Left hindlimb (tissue), 1 donor: ENCODE data around the gene CDH7.

Experiments
- DNase-seq: peaks from one replicate; pipeline ENCODE4 v3.0.0-alpha.2; 2018

CDH7 gene

GRCh38 chr18:65750389-65751154 lies at the start of gene CDH7:
TSS of gene CDH7 (plus strand) at chr18:65751012. CDS start at chr18:65762843, 11,831 bp downstream.
- peak; percentile 55 for DNase-seq

DNA sequence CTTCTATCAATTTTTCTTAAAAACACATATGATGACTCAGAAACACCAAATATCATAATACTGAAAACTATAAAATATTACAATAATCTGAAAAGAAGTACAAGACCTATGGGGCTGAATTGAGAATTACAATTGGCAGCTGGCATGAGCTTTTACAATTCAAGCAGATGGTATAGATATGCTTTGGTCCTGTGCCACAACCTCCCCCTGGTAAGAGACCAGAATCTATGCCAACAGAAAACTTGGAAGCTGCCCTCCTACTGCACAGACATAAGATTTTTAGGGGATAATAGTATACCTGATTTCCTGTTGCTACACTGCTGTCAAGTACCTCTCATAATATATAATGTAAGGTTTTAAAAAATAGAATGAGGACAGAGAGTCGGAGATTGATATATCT lies 46.8 kb upstream of the CDH7 start:
- no peak for DNase-seq

GRCh38 chr18:65706646-65707045 lies 44.2 kb upstream of the CDH7 start:
- no peak for DNase-seq

- no peak for DNase-seq
These were observed 39.3 kb upstream of the CDH7 start for GRCh38 chr18:65711493-65711892.

- no peak for DNase-seq
These were observed 29.2 kb upstream of the CDH7 start for GRCh38 chr18:65721619-65722018.

DNA sequence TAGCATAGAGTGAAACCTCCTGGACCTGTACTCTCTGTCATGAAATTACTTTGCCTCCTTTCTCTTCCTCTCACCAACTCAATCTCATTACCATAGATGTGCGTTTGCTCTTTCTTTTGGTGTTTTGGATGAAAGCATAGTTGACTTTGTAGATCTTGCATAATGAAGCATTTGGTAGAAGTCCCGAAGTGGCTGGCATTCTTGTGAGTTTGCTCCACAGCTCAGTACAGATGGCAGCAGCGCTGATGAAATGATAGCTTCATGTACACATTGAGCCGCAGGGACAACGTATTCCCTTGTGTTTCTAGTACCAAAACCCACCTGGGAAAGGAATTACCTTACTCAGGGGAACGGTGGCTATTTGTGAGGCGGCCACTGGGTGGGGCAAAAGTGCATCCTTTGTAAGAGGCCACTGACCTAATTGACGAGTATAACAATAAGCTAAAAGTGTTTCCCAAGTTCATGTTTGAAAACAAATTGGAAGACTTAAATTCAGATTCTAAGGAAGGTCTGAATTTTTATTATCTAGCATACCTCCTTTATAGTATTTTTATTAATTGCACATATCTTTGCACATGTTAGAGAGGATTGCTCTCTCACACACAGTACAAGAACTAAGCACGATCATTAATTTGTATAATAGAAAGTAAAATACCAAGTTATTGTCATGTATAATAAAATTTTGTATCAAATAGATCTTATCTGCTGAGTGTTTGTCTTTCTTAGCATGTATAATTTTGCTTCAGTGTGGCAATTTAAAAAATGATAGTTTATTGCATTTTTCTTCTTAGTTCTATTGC lies 25.4 kb upstream of the CDH7 start:
- DNase-seq = no peak

- DNase-seq = no peak
These were observed 15.7 kb upstream of the CDH7 start for GRCh38 chr18:65735155-65735554.

DNA sequence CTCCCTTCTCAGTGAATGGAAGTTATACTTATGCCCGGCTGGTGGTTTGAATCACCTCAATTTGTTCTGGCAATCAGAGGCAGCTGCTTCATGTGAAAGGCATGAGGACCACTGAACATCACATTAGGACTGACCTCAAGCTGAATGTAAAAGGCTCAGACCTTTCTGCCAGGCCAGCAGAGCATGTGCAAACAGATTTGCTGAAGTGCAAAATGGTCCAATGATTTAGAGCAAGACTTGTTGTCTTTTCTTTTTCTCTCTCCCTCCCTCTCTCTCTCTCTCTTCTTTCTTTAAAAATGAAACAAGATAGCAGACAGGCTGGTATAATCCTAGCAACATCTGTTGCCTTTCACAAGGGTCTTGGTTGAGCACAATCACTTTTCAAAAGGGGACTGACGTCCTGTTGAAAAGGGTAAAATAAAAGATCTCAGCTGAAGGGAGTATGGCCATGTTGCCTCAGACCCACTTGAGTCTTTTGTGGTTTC lies 13.3 kb upstream of the CDH7 start:
- DNase-seq = no peak

- no peak for DNase-seq
These were observed 3.9 kb upstream of the CDH7 start for GRCh38 chr18:65746936-65747335.

DNA sequence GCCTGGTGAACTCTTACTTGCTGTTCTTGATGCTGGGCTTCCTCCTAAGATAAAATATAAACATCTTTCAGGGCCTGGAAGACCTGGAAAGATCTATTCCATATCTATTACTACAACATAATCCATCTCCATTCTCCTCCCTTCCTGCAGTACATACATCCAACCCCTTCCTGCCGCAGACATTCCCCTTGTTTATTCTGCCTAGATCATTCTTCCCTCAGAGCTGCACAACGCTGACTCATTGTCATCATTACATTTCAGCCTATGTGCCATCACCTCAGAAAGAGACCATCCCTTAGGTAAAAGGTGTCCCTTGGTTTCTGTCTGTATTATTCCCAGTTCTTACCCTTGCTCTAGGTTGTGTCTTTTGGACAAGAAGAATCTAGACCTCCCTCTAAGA lies 2.5 kb upstream of the CDH7 start:
- no peak for DNase-seq

DNA sequence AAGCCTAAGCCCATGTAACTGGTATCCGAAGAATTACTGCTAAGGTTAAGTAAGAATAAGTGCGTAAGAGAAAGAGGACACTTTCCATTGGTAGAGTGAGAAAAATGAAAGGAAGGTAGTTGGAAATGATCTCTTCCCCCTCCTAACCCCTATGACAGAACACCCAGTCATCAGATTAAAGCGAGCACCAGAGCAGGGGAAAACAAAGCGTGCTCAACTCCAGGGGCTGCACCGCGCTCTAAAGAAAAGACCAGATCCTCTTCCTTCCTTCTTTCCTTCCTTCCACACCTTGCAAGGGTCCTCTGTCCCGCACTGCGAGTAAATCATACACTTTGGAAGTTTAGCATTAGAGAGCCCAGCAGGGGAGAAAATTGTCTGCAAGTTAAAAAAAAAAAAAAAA lies 971 bp upstream of the CDH7 start:
- DNase-seq = no peak

GRCh38 chr18:65751155-65752085 lies 608 bp downstream of the CDH7 start:
- DNase-seq = peak; percentile 45

DNA sequence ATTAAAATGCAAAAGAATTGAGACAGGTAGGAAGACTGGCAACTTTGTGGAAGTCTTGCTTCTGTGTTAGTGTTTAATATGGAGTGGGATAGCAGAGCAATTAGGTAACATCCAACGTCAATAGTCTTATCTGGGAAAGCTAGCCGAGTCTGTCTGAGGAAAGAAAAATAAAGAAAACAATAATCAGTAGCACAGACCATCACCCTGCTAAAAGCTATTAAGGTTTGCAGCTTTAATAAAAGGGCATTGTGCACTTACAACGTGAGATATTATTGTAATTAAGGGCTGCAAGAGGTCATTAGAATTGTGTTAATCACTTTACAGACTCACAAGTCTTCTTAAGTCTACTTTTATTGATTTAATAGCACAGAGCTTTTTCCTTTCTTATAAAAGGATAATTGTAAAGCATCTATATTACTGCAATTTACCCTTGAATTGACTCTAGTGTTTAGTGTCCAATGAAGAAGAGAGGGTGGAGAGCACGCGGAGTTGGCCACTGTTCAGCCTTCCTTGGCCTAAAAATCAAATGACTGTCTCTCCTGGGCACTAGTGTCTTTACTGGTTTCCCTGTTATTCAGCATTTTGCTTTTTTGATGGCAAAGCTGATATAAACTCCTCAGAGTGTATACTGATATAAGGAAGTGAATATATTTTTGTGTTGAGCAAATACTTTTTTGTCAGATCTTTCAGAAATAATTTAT lies 2.0 kb downstream of the CDH7 start:
- no peak for DNase-seq

GRCh38 chr18:65753520-65753919 lies 2.7 kb downstream of the CDH7 start:
- no peak for DNase-seq

- DNase-seq = no peak
These were observed 3.3 kb downstream of the CDH7 start for GRCh38 chr18:65754121-65754520.

DNA sequence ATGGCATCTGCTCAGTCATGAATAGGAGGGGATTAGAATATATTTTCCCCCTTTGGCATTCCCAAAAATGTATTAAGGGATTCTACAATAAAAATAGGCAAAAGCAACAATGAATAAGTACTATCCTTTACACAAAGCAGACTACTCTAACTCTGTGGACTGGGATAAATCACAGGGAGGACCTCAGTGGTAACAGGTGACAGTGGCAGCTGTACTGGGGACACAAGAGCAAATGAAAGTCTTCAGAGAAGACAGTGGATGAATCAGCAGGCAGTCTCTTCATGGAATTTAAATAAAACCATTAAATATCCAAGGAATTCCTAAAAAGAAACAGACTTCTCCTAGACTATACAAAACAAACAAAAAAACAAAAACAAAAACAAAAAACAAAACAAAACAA lies 4.8 kb downstream of the CDH7 start:
- DNase-seq = no peak

DNA sequence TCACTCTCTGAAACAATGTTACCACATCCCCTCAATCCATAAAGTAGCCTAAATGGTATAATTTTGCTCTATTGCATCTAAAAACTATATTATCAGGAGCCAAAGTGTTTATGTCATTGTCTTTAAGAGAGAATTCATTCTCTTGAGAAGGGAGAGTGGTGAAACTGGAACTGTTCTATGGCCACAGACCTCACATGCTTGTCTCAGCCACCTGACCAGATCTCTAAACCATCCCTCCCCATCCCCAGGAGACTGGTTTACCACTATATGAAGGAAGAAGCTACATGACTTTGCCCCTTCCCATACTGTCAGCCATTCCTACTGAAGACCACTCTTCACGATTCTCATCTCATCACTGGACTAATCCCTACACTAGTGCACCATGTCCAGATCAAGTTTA lies 9.6 kb downstream of the CDH7 start:
- DNase-seq = no peak

- no peak for DNase-seq
These were observed 11.0 kb downstream of the CDH7 start for GRCh38 chr18:65761636-65762295.

GRCh38 chr18:65762556-65762955 lies 11.7 kb downstream of the CDH7 start:
- DNase-seq = no peak

DNA sequence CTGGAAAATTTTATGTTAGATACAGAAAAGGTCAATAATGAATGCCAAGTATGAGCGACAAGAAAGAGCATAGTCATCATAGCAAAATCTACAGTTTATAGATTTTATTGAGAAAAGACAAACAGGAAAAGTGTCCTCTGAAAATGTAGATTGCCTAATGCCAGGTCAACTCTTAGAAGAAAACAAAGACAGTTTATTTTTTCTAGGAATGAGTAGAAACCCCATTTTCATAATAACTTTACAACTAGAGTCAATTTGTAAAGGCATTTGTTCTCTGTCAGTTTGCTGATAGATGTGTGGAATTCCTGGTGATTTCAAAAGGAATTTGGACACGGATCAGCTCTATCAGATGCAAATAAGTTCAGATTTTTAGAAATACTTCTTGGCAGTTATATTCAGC lies 16.6 kb downstream of the CDH7 start:
- DNase-seq = no peak

DNA sequence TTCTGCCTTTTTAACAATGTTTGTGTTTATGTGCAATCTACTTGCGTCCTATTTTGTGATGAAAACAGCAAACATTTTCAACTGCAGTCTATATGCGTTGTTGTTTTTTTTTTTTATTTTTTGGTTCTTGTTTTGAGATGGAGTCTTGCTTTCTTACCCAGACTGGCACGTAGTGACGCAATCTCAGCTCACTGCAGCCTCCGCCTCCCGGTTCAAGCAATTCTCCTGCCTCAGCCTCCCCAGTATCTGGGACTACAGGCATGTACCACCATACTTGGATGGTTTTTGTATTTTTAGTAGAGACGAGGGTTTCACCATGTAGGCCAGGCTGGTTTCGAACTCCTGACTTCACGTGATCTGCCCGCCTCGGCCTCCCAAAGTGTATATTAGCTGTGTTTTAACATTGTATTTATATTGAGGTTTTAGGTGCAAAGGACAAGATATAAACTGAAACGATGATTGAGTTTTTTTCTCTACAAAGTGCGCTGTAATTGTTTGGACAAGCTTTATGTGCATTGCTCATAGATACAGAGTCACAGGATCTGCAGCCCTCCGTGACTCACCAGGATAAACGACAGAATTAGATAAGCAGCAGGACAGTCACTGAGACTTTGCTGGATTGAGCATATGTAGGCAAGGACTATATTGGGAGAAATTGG lies 17.4 kb downstream of the CDH7 start:
- no peak for DNase-seq
